IMR-90 (cell line): ENCODE results near the gene IFIT2. TPM values are rescaled to one million over a fixed set of nuclear protein-coding genes. Genes with fewer than 3 reads are reported as not detected.

Experiments used
- ATAC-seq: fragments of 200-7000 bp; cut with Tn5 transposase; 2 replicates; pipeline ENCODE4 v1.9.1; 2020; ENCODE audit warnings: low read depth, mild to moderate bottlenecking, moderate library complexity
- BruUV-seq: library from RNA; stranded (reverse); fragments of 400-500 nt; replicated peaks from 2 replicates; lab custom pipeline; 2021; lab: Mats Ljungman, UMichigan
- CTCF ChIA-PET: fragments of 300-600 bp; formaldehyde crosslinking; extraction: SDS; loops from one replicate; lab custom pipeline; 2021; ENCODE audit warnings: antibody characterized with exemption; lab: Yijun Ruan, JAX
- POLR2A ChIA-PET: fragments of 300-600 bp; sonication (Branson Sonifier 250); formaldehyde crosslinking; loops from one replicate; lab custom pipeline; 2022; ENCODE audit warnings: antibody characterized with exemption; ENCODE audit not compliant: unreplicated experiment; lab: Charles Lee
- DNase-seq: peaks from one replicate; pipeline ENCODE4 v3.0.0; 2013
- H2AFZ ChIP-seq: replicated peaks from 2 replicates; pipeline ENCODE3; 2013; ENCODE audit warnings: low read length, mild to moderate bottlenecking; ENCODE audit not compliant: poor library complexity
- H2AK5ac ChIP-seq: 2 replicates; pipeline ENCODE4 v1.6.1; 2013; ENCODE audit warnings: low read depth, low read length, inconsistent platforms
- H2AK9ac ChIP-seq: replicated peaks from 2 replicates; pipeline ENCODE3; 2013; ENCODE audit warnings: mild to moderate bottlenecking, low read depth, low read length, moderate library complexity; ENCODE audit not compliant: poor library complexity
- H2BK120ac ChIP-seq: 2 replicates; pipeline ENCODE4 v1.6.1; 2013; ENCODE audit warnings: low read depth, low read length, inconsistent platforms
- H2BK15ac ChIP-seq: 3 replicates; pipeline ENCODE4 v1.6.1; 2013; ENCODE audit warnings: low read depth, low read length, inconsistent platforms
- H2BK20ac ChIP-seq: 2 replicates; pipeline ENCODE4 v1.6.1; 2013; ENCODE audit warnings: low read depth, mild to moderate bottlenecking, inconsistent platforms, low read length, moderate library complexity
- H2BK5ac ChIP-seq: 2 replicates; pipeline ENCODE4 v1.6.1; 2013; ENCODE audit warnings: mild to moderate bottlenecking, low read depth, low read length, inconsistent platforms; ENCODE audit not compliant: poor library complexity, severe bottlenecking
- H3K14ac ChIP-seq: replicated peaks from 2 replicates; pipeline ENCODE4 v1.6.1; 2013; ENCODE audit warnings: low read depth, low read length, inconsistent platforms
- H3K18ac ChIP-seq: 2 replicates; pipeline ENCODE4 v1.6.1; 2013; ENCODE audit warnings: low read depth, low read length, control low read depth
- H3K23ac ChIP-seq: 2 replicates; pipeline ENCODE4 v1.6.1; 2013; ENCODE audit warnings: low read depth, low read length, inconsistent platforms
- H3K27ac ChIP-seq: 2 replicates; pipeline ENCODE4 v1.5.1; 2013; ENCODE audit warnings: mild to moderate bottlenecking, control low read depth, low read length; ENCODE audit not compliant: insufficient read depth
- H3K27me3 ChIP-seq: 2 replicates; pipeline ENCODE4 v1.6.1; 2013; ENCODE audit warnings: low read length; ENCODE audit not compliant: control insufficient read depth, insufficient read depth
- H3K36me3 ChIP-seq: 2 replicates; pipeline ENCODE4 v1.6.1; 2013; ENCODE audit warnings: low read length, mixed read lengths; ENCODE audit not compliant: control insufficient read depth, insufficient read depth
- H3K4ac ChIP-seq: 2 replicates; pipeline ENCODE4 v1.6.1; 2013; ENCODE audit warnings: low read depth, low read length, inconsistent platforms
- H3K4me1 ChIP-seq: 2 replicates; pipeline ENCODE4 v1.6.1; 2013; ENCODE audit warnings: low read length, mixed read lengths; ENCODE audit not compliant: control insufficient read depth, insufficient read depth
- H3K4me2 ChIP-seq: 2 replicates; pipeline ENCODE4 v1.6.1; 2013; ENCODE audit warnings: low read depth, mild to moderate bottlenecking, control low read depth, low read length, moderate library complexity
- H3K4me3 ChIP-seq: 2 replicates; pipeline ENCODE4 v1.5.1; 2013; ENCODE audit warnings: low read depth, mild to moderate bottlenecking, control low read depth, low read length, moderate library complexity; ENCODE audit not compliant: insufficient read depth
- H3K56ac ChIP-seq: 2 replicates; pipeline ENCODE4 v1.6.1; 2013; ENCODE audit warnings: low read length, inconsistent platforms; ENCODE audit not compliant: insufficient read depth; ENCODE audit errors: extremely low read depth
- H3K79me1 ChIP-seq, 2 experiments: 2 replicates each; pipeline ENCODE4 v1.6.1; 2013; ENCODE audit warnings: low read length in 2 of 2, inconsistent platforms in 1 of 2, low read depth in 1 of 2
- H3K9ac ChIP-seq: 2 replicates; pipeline ENCODE4 v1.6.1; 2013; ENCODE audit warnings: low read depth, low read length, control low read depth
- H3K9me1 ChIP-seq: 2 replicates; pipeline ENCODE4 v1.6.1; 2013; ENCODE audit warnings: low read length, inconsistent platforms; ENCODE audit not compliant: insufficient read depth
- H3K9me3 ChIP-seq: 2 replicates; pipeline ENCODE4 v1.6.1; 2013; ENCODE audit warnings: low read length; ENCODE audit not compliant: control insufficient read depth, insufficient read depth
- H4K20me1 ChIP-seq: 2 replicates; pipeline ENCODE4 v1.6.1; 2013; ENCODE audit warnings: low read length, inconsistent platforms; ENCODE audit not compliant: insufficient read depth
- H4K5ac ChIP-seq: 2 replicates; pipeline ENCODE4 v1.6.1; 2013; ENCODE audit warnings: mild to moderate bottlenecking, low read depth, low read length, control low read depth
- H4K8ac ChIP-seq, 2 experiments: 2 replicates each; pipeline ENCODE4 v1.6.1; 2013; ENCODE audit warnings: low read depth in 2 of 2, low read length in 2 of 2, control low read depth in 1 of 2, inconsistent platforms in 1 of 2
- H4K91ac ChIP-seq: 2 replicates; pipeline ENCODE4 v1.6.1; 2013; ENCODE audit warnings: low read depth, low read length, inconsistent platforms; ENCODE audit not compliant: insufficient read depth
- BHLHE40 ChIP-seq: fragments of 150-350 bp; IDR thresholded peaks from 2 replicates; pipeline ENCODE4 v1.6.1; 2016; ENCODE audit warnings: mild to moderate bottlenecking, low read depth, low read length
- CEBPB ChIP-seq: IDR thresholded peaks from 2 replicates; pipeline ENCODE4 v1.6.1; 2012; ENCODE audit warnings: low read depth, low read length, improper control_type of control experiment
- CHD1 ChIP-seq: IDR thresholded peaks from 2 replicates; pipeline ENCODE4 v1.6.1; 2012; ENCODE audit warnings: low read depth, low read length, improper control_type of control experiment
- FOS ChIP-seq: fragments of 150-350 bp; IDR thresholded peaks from 2 replicates; pipeline ENCODE4 v1.6.1; 2016; ENCODE audit warnings: low read depth, low read length
- MAFK ChIP-seq: IDR thresholded peaks from 2 replicates; pipeline ENCODE4 v1.6.1; 2012; ENCODE audit warnings: low read depth, low read length, improper control_type of control experiment
- MAZ ChIP-seq: IDR thresholded peaks from 2 replicates; pipeline ENCODE4 v1.6.1; 2012; ENCODE audit warnings: low read depth, mild to moderate bottlenecking, low read length, improper control_type of control experiment, moderate library complexity, borderline replicate concordance
- MXI1 ChIP-seq: IDR thresholded peaks from 2 replicates; pipeline ENCODE4 v1.6.1; 2012; ENCODE audit warnings: low read depth, mild to moderate bottlenecking, low read length, moderate library complexity, borderline replicate concordance
- NFE2L2 ChIP-seq: fragments of 150-350 bp; IDR thresholded peaks from 2 replicates; pipeline ENCODE4 v1.6.1; 2016; ENCODE audit warnings: low read depth, mild to moderate bottlenecking, low read length
- POLR2A ChIP-seq: IDR thresholded peaks from 2 replicates; pipeline ENCODE4 v1.6.1; 2012; ENCODE audit warnings: mild to moderate bottlenecking, low read depth, low read length
- RCOR1 ChIP-seq: IDR thresholded peaks from 2 replicates; pipeline ENCODE4 v1.6.1; 2012; ENCODE audit warnings: mild to moderate bottlenecking, low read length, improper control_type of control experiment; ENCODE audit not compliant: insufficient replicate concordance
- RFX5 ChIP-seq: IDR thresholded peaks from 2 replicates; pipeline ENCODE4 v1.8.0; 2012; ENCODE audit warnings: low read depth, mild to moderate bottlenecking, low read length, moderate library complexity
- SMC3 ChIP-seq: fragments of 150-350 bp; IDR thresholded peaks from 2 replicates; pipeline ENCODE4 v1.6.1; 2016; ENCODE audit warnings: low read depth, mild to moderate bottlenecking, antibody characterized with exemption, low read length, moderate library complexity
- USF2 ChIP-seq: fragments of 150-350 bp; IDR thresholded peaks from 2 replicates; pipeline ENCODE4 v1.6.1; 2017; ENCODE audit warnings: mild to moderate bottlenecking, antibody characterized with exemption, low read length, low read depth
- WGBS, 2 experiments: methylation state at CpG; one replicate each; pipeline versions ENCODE4 v1.1.5 to v1.1.7; 2013; ENCODE audit warnings: missing lambda C conversion rate in 2 of 2; ENCODE audit not compliant: insufficient read length in 1 of 2; ENCODE audit errors: extremely low coverage in 2 of 2; 5-methylcytosine and 5-hydroxymethylcytosine counted together
- dilution Hi-C: fragments of 300-500 bp; cut with HindIII; formaldehyde crosslinking; loops from one replicate; pipeline ENCODE4 v1.14.3; 2018; ENCODE audit warnings: low sequenced_read_pairs; ENCODE audit not compliant: unreplicated experiment
- in situ Hi-C: fragments of 300-500 bp; cut with MboI; formaldehyde crosslinking; loops from 3 replicates; pipeline ENCODE4 v1.14.3; 2019; ENCODE audit warnings: low sequenced_read_pairs, inconsistent platforms, mixed read lengths
- intact Hi-C: fragments of 100-400 bp; cut with micrococcal nuclease; formaldehyde crosslinking; loops from 2 replicates; pipeline ENCODE4 v1.10.0; 2022
- polyA plus RNA-seq, 3 experiments: library from polyadenylated mRNA; depleted of rRNA; stranded (reverse); fragments of >200 nt; gene quantifications; 2 replicates each; pipeline ENCODE4 v1.2.3, GENCODE V29; 2012; ENCODE audit warnings: low replicate concordance in 1 of 3
- total RNA-seq: library from RNA; depleted of rRNA; stranded (reverse); fragments of >200 nt; gene quantifications from 2 replicates; pipeline ENCODE4 v1.2.3, GENCODE V29; 2012
- TF ChIP-seq, protein P1 (sequence below): fragments of 150-350 bp; IDR thresholded peaks from 2 replicates; pipeline ENCODE4 v1.6.1; 2016; ENCODE audit warnings: low read depth, mild to moderate bottlenecking, low read length, moderate library complexity, borderline replicate concordance
- TF ChIP-seq, protein P2 (sequence below): conservative IDR thresholded peaks from 2 replicates; pipeline ENCODE4 v1.5.1; 2012; ENCODE audit warnings: mild to moderate bottlenecking, low read depth, low read length, improper control_type of control experiment

Gene IFIT2
- total and polyA plus RNA-seq, 2 of the 4 experiments (the other 2 are of a cell fraction) = 1.1 to 2.2 TPM

DNA sequence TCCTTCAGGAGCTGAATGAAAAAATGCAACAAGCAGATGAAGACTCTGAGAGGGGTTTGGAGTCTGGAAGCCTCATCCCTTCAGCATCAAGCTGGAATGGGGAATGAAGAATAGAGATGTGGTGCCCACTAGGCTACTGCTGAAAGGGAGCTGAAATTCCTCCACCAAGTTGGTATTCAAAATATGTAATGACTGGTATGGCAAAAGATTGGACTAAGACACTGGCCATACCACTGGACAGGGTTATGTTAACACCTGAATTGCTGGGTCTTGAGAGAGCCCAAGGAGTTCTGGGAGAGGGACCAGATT is 5.4 kb downstream of the IFIT2 start (continued):
- TF ChIP-seq RFX5 = no peak
- no peak for TF ChIP-seq RCOR1

DNA sequence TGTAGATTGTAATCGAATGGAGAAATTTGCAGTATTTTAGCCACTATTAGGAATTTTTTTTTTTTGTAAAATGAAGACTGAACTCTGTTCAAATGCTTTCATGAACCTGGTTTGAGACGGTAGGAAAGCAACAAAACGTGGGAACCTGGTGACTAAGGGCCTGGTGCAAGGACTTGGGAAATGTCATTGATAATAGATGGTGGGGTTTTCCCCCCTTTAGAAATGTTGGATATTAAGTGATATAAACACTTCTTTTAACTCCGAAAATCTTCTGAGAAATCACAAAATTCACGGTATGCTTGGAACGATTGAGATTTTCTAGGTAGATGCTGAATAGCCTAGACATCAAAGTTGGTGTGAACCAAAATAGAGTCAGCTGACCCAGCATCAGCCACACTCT is 6.4 kb downstream of the IFIT2 start:
- WGBS, 2 experiments = 61% methylated on average over 2 of the region's 6 CpGs; no CpG with 5 or more reads in 1 of the 2 experiments
- TF ChIP-seq POLR2A (no peak), CHD1 (no peak), MAZ (no peak), USF2 (no peak), FOS (no peak), RCOR1 (no peak), SMC3 (no peak), NFE2L2 (no peak), MAFK (no peak), MXI1 (no peak), BHLHE40 (no peak), RFX5 (no peak), CEBPB (no peak)
- TF ChIP-seq, protein P1, sequence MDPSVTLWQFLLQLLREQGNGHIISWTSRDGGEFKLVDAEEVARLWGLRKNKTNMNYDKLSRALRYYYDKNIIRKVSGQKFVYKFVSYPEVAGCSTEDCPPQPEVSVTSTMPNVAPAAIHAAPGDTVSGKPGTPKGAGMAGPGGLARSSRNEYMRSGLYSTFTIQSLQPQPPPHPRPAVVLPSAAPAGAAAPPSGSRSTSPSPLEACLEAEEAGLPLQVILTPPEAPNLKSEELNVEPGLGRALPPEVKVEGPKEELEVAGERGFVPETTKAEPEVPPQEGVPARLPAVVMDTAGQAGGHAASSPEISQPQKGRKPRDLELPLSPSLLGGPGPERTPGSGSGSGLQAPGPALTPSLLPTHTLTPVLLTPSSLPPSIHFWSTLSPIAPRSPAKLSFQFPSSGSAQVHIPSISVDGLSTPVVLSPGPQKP = no peak
- TF ChIP-seq, protein P2, sequence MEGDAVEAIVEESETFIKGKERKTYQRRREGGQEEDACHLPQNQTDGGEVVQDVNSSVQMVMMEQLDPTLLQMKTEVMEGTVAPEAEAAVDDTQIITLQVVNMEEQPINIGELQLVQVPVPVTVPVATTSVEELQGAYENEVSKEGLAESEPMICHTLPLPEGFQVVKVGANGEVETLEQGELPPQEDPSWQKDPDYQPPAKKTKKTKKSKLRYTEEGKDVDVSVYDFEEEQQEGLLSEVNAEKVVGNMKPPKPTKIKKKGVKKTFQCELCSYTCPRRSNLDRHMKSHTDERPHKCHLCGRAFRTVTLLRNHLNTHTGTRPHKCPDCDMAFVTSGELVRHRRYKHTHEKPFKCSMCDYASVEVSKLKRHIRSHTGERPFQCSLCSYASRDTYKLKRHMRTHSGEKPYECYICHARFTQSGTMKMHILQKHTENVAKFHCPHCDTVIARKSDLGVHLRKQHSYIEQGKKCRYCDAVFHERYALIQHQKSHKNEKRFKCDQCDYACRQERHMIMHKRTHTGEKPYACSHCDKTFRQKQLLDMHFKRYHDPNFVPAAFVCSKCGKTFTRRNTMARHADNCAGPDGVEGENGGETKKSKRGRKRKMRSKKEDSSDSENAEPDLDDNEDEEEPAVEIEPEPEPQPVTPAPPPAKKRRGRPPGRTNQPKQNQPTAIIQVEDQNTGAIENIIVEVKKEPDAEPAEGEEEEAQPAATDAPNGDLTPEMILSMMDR = no peak

More for the DNA sequence above, 6.4 kb downstream of the IFIT2 start:
- H4K8ac ChIP-seq = no peak overlapping the region
- DNase-seq (no peak), ATAC-seq (no peak)
- H3K9ac ChIP-seq = no peak overlapping the region
- H3K27me3 ChIP-seq = no peaks in the 10 kb centered on the region
- H2BK120ac ChIP-seq = no peak overlapping the region
- dilution Hi-C loops (no loop called here), in situ Hi-C loops (no loop called here), intact Hi-C loops (no loop called here)
- no peak overlapping the region for H3K14ac ChIP-seq
- POLR2A ChIA-PET = no interaction called here
- no peaks in the 10 kb centered on the region for H4K20me1 ChIP-seq
- H3K4ac ChIP-seq = no peak overlapping the region
- H2BK15ac ChIP-seq = no peak overlapping the region
- H2BK5ac ChIP-seq = no peak overlapping the region
- H3K79me1 ChIP-seq = 0 out of 4 replicates have a peak, but pooled peaks cover 0 to under 1% of the 10 kb centered on the region in 2 experiments
- no peak overlapping the region for H3K23ac ChIP-seq
- H3K4me1 ChIP-seq = peaks cover 3% of the 10 kb centered on the region; the same call in 1 of the 2 replicates
- H3K9me3 ChIP-seq = no peaks in the 10 kb centered on the region
- H3K4me3 ChIP-seq = no peak overlapping the region
- CTCF ChIA-PET = no interaction called here
- H2AFZ ChIP-seq = no peak overlapping the region
- H4K91ac ChIP-seq = no peak overlapping the region
- H3K4me2 ChIP-seq = no peak overlapping the region
- no peak overlapping the region for H3K27ac ChIP-seq
- no peaks in the 10 kb centered on the region for H3K9me1 ChIP-seq
- H2BK20ac ChIP-seq = no peak overlapping the region
- no TSS peak for BruUV-seq
- no peak overlapping the region for H2AK9ac ChIP-seq
- H4K5ac ChIP-seq = no peak overlapping the region
- no peak overlapping the region for H2AK5ac ChIP-seq
- H3K56ac ChIP-seq = no peak overlapping the region
- no peak overlapping the region for H3K18ac ChIP-seq
- H3K36me3 ChIP-seq = no peaks in the 10 kb centered on the region; the same call in 1 of the 2 replicates
